HepG2 (cell line): Measurements from ENCODE around the gene CTDSP1. TPM values are rescaled to one million over a fixed set of nuclear protein-coding genes. Genes with fewer than 3 reads are reported as not detected.
A peak's percentile ranks its signal among the peaks of the same experiment; 100 is the strongest.

Experiments
- EEA1 ChIP-seq: sonication (generic); formaldehyde crosslinking; IDR thresholded peaks from 2 replicates; pipeline ENCODE4 v1.5.1; 2020; ENCODE audit warnings: mild to moderate bottlenecking, missing genetic modification reagents, borderline replicate concordance
- IRX3 ChIP-seq: sonication (generic); formaldehyde crosslinking; IDR thresholded peaks from 2 replicates; pipeline ENCODE4 v1.8.1; 2023; ENCODE audit warnings: mild to moderate bottlenecking, low read depth, missing genetic modification reagents, borderline replicate concordance
- ISX ChIP-seq: sonication (generic); formaldehyde crosslinking; conservative IDR thresholded peaks from 2 replicates; pipeline ENCODE4 v1.5.0; 2020; ENCODE audit warnings: missing genetic modification reagents
- NPAS2 ChIP-seq: sonication (generic); formaldehyde crosslinking; IDR thresholded peaks from 2 replicates; pipeline ENCODE4 v1.8.0; 2022; ENCODE audit warnings: mild to moderate bottlenecking, missing genetic modification reagents, borderline replicate concordance
- NR3C1 ChIP-seq: sonication (generic); formaldehyde crosslinking; IDR thresholded peaks from 2 replicates; pipeline ENCODE4 v1.4.0; 2020; ENCODE audit warnings: missing genetic modification reagents
- polyA plus RNA-seq, 8 experiments: library from polyadenylated mRNA; depleted of rRNA in 3 of 8; stranded (reverse) in 7 of 8; unstranded in 1 of 8; fragments of >200 nt; fragmentation: Illumina TruSeq in 4 of 8; extraction: Trizol in 4 of 8; gene quantifications; 2 replicates each; pipeline versions ENCODE4 v1.2.1 to v1.2.3, GENCODE V29; 2011 to 2016; ENCODE audit warnings: low read depth in 4 of 8, missing spikeins in 1 of 8, mixed read lengths in 1 of 8; ENCODE audit not compliant: insufficient read depth in 1 of 8
- total RNA-seq, 5 experiments: library from RNA; depleted of rRNA; stranded (reverse); fragments of >200 nt; fragmentation: Illumina TruSeq; extraction: Trizol; gene quantifications; 2 replicates each; pipeline ENCODE4 v1.2.3, GENCODE V29; 2016; ENCODE audit warnings: low read depth in 1 of 5
- TF ChIP-seq, protein P1 (sequence below): sonication (generic); formaldehyde crosslinking; IDR thresholded peaks from 2 replicates; pipeline ENCODE4 v1.4.0; 2020; ENCODE audit warnings: mild to moderate bottlenecking, missing genetic modification reagents
- TF ChIP-seq, protein P2 (sequence below): sonication (generic); formaldehyde crosslinking; IDR thresholded peaks from 2 replicates; pipeline ENCODE4 v1.4.0; 2020; ENCODE audit warnings: missing genetic modification reagents
- TF ChIP-seq, protein P3 (sequence below): sonication (generic); formaldehyde crosslinking; IDR thresholded peaks from 2 replicates; pipeline ENCODE4 v1.5.0; 2020; ENCODE audit warnings: missing genetic modification reagents
- TF ChIP-seq, protein P4 (sequence below), 2 experiments: fragments of 450-650 bp in 1 of 2; sonication (generic) in 1 of 2; formaldehyde crosslinking in 1 of 2; IDR thresholded peaks; 2 replicates each; pipeline versions ENCODE4 v1.6.1 to v1.8.0; 2016 to 2022; ENCODE audit warnings: antibody characterized with exemption in 1 of 2, mild to moderate bottlenecking in 1 of 2, missing genetic modification reagents in 1 of 2
- TF ChIP-seq, protein P5 (sequence below): sonication (generic); formaldehyde crosslinking; IDR thresholded peaks from 2 replicates; pipeline ENCODE4 v1.5.0; 2020; ENCODE audit warnings: missing genetic modification reagents, mild to moderate bottlenecking, borderline replicate concordance
- TF ChIP-seq, protein P6 (sequence below): sonication (generic); formaldehyde crosslinking; IDR thresholded peaks from 2 replicates; pipeline ENCODE4 v1.4.0; 2020; ENCODE audit warnings: missing genetic modification reagents

CTDSP1 gene
- total and polyA plus RNA-seq, 2 of the 13 experiments (the other 11 are each of a cell fraction or from before 2014, with no cell fraction given) = 91.0 to 268 TPM

DNA sequence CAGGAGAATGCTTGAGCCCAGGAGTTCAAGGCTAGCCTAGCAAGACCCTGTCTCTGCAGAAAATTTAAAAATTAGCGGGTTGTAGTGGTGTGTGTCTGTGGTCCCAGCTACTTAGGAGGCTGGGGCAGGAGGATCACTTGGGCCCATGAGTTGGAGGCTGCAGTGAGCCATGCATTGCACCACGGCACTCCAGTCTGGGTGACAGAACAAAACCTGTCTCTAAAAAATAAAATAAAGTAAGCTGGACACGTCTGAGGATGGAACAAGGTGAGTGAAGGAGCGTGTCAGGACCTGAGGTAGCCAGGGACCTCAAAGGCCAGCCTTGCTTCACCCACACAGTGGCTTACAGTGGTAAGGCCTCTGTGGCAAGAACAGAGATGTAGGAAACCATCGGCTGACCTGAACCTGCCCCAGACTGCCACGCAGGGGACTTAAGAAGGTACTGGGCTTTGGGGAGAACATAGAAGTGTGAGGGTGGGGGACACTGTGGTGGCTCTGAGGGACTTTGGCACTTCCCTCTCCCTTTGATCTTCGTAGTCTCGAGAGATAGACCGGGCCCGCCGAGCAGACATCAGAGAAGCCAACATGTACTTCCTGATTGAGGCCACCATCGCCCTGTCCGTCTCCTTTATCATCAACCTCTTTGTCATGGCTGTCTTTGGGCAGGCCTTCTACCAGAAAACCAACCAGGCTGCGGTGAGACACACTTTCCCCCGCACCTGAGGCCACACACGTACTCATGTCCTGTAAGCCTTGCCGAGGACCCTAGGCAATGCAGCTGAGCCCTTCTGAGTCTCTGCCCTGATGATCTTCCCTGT is 10.1 kb upstream of the CTDSP1 start (continued):
- TF ChIP-seq, protein P1, sequence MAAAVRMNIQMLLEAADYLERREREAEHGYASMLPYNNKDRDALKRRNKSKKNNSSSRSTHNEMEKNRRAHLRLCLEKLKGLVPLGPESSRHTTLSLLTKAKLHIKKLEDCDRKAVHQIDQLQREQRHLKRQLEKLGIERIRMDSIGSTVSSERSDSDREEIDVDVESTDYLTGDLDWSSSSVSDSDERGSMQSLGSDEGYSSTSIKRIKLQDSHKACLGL (CRISPR knock-in tag) = no peak
- no peak for TF ChIP-seq NPAS2 (CRISPR knock-in tag)
- TF ChIP-seq, protein P2, sequence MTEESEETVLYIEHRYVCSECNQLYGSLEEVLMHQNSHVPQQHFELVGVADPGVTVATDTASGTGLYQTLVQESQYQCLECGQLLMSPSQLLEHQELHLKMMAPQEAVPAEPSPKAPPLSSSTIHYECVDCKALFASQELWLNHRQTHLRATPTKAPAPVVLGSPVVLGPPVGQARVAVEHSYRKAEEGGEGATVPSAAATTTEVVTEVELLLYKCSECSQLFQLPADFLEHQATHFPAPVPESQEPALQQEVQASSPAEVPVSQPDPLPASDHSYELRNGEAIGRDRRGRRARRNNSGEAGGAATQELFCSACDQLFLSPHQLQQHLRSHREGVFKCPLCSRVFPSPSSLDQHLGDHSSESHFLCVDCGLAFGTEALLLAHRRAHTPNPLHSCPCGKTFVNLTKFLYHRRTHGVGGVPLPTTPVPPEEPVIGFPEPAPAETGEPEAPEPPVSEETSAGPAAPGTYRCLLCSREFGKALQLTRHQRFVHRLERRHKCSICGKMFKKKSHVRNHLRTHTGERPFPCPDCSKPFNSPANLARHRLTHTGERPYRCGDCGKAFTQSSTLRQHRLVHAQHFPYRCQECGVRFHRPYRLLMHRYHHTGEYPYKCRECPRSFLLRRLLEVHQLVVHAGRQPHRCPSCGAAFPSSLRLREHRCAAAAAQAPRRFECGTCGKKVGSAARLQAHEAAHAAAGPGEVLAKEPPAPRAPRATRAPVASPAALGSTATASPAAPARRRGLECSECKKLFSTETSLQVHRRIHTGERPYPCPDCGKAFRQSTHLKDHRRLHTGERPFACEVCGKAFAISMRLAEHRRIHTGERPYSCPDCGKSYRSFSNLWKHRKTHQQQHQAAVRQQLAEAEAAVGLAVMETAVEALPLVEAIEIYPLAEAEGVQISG (CRISPR knock-in tag) = peak; percentile 11; the same call in 1 of the 2 replicates
- TF ChIP-seq EEA1 = no peak
- TF ChIP-seq, protein P3, sequence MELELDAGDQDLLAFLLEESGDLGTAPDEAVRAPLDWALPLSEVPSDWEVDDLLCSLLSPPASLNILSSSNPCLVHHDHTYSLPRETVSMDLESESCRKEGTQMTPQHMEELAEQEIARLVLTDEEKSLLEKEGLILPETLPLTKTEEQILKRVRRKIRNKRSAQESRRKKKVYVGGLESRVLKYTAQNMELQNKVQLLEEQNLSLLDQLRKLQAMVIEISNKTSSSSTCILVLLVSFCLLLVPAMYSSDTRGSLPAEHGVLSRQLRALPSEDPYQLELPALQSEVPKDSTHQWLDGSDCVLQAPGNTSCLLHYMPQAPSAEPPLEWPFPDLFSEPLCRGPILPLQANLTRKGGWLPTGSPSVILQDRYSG = no peak
- TF ChIP-seq, protein P4, sequence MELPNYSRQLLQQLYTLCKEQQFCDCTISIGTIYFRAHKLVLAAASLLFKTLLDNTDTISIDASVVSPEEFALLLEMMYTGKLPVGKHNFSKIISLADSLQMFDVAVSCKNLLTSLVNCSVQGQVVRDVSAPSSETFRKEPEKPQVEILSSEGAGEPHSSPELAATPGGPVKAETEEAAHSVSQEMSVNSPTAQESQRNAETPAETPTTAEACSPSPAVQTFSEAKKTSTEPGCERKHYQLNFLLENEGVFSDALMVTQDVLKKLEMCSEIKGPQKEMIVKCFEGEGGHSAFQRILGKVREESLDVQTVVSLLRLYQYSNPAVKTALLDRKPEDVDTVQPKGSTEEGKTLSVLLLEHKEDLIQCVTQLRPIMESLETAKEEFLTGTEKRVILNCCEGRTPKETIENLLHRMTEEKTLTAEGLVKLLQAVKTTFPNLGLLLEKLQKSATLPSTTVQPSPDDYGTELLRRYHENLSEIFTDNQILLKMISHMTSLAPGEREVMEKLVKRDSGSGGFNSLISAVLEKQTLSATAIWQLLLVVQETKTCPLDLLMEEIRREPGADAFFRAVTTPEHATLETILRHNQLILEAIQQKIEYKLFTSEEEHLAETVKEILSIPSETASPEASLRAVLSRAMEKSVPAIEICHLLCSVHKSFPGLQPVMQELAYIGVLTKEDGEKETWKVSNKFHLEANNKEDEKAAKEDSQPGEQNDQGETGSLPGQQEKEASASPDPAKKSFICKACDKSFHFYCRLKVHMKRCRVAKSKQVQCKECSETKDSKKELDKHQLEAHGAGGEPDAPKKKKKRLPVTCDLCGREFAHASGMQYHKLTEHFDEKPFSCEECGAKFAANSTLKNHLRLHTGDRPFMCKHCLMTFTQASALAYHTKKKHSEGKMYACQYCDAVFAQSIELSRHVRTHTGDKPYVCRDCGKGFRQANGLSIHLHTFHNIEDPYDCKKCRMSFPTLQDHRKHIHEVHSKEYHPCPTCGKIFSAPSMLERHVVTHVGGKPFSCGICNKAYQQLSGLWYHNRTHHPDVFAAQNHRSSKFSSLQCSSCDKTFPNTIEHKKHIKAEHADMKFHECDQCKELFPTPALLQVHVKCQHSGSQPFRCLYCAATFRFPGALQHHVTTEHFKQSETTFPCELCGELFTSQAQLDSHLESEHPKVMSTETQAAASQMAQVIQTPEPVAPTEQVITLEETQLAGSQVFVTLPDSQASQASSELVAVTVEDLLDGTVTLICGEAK (IDR thresholded peaks at IDR 0.05) = no peak
- TF ChIP-seq, protein P4 (CRISPR knock-in tag; IDR thresholded peaks at IDR 0.05) = 0 out of 2 replicates have a peak, but pooled peaks have one; percentile 21
- no peak for TF ChIP-seq NR3C1 (CRISPR knock-in tag)
- TF ChIP-seq, protein P5, sequence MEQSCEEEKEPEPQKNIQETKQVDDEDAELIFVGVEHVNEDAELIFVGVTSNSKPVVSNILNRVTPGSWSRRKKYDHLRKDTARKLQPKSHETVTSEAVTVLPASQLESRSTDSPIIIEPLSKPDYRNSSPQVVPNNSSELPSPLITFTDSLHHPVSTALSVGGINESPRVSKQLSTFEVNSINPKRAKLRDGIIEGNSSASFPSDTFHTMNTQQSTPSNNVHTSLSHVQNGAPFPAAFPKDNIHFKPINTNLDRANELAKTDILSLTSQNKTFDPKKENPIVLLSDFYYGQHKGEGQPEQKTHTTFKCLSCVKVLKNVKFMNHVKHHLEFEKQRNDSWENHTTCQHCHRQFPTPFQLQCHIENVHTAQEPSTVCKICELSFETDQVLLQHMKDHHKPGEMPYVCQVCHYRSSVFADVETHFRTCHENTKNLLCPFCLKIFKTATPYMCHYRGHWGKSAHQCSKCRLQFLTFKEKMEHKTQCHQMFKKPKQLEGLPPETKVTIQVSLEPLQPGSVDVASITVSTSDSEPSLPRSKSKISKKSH (CRISPR knock-in tag) = 0 out of 2 replicates have a peak, but pooled peaks have one; percentile 64
- TF ChIP-seq ISX (CRISPR knock-in tag) = no peak
- TF ChIP-seq, protein P6, sequence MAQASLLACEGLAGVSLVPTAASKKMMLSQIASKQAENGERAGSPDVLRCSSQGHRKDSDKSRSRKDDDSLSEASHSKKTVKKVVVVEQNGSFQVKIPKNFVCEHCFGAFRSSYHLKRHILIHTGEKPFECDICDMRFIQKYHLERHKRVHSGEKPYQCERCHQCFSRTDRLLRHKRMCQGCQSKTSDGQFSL (CRISPR knock-in tag) = no peak
- no peak for TF ChIP-seq IRX3
